IMR-90 (cell line): ENCODE results near the gene DCAF11. TPM values are rescaled to one million over a fixed set of nuclear protein-coding genes. Genes with fewer than 3 reads are reported as not detected.

ENCODE experiments used
- ATAC-seq: fragments of 200-7000 bp; cut with Tn5 transposase; 2 replicates; pipeline ENCODE4 v1.9.1; 2020; ENCODE audit warnings: low read depth, mild to moderate bottlenecking, moderate library complexity
- Bru-seq: library from RNA; stranded (reverse); fragments of 400-500 nt; gene quantifications from one replicate; lab custom pipeline; 2021; lab: Mats Ljungman, UMichigan
- BruChase-seq, 2 experiments: library from RNA; stranded (reverse); fragments of 400-500 nt; gene quantifications; one replicate each; lab custom pipeline; 2021; lab: Mats Ljungman, UMichigan
- BruUV-seq: library from RNA; stranded (reverse); fragments of 400-500 nt; replicated peaks from 2 replicates; lab custom pipeline; 2021; lab: Mats Ljungman, UMichigan
- CTCF ChIA-PET: fragments of 300-600 bp; formaldehyde crosslinking; extraction: SDS; loops from one replicate; lab custom pipeline; 2021; ENCODE audit warnings: antibody characterized with exemption; lab: Yijun Ruan, JAX
- POLR2A ChIA-PET: fragments of 300-600 bp; sonication (Branson Sonifier 250); formaldehyde crosslinking; loops from one replicate; lab custom pipeline; 2022; ENCODE audit warnings: antibody characterized with exemption; ENCODE audit not compliant: unreplicated experiment; lab: Charles Lee
- DNase-seq: peaks from one replicate; pipeline ENCODE4 v3.0.0; 2013
- H2AFZ ChIP-seq: replicated peaks from 2 replicates; pipeline ENCODE3; 2013; ENCODE audit warnings: low read length, mild to moderate bottlenecking; ENCODE audit not compliant: poor library complexity
- H2AK5ac ChIP-seq: 2 replicates; pipeline ENCODE4 v1.6.1; 2013; ENCODE audit warnings: low read depth, low read length, inconsistent platforms
- H2AK9ac ChIP-seq: replicated peaks from 2 replicates; pipeline ENCODE3; 2013; ENCODE audit warnings: mild to moderate bottlenecking, low read depth, low read length, moderate library complexity; ENCODE audit not compliant: poor library complexity
- H2BK120ac ChIP-seq: 2 replicates; pipeline ENCODE4 v1.6.1; 2013; ENCODE audit warnings: low read depth, low read length, inconsistent platforms
- H2BK15ac ChIP-seq: 3 replicates; pipeline ENCODE4 v1.6.1; 2013; ENCODE audit warnings: low read depth, low read length, inconsistent platforms
- H2BK20ac ChIP-seq: 2 replicates; pipeline ENCODE4 v1.6.1; 2013; ENCODE audit warnings: low read depth, mild to moderate bottlenecking, inconsistent platforms, low read length, moderate library complexity
- H2BK5ac ChIP-seq: 2 replicates; pipeline ENCODE4 v1.6.1; 2013; ENCODE audit warnings: mild to moderate bottlenecking, low read depth, low read length, inconsistent platforms; ENCODE audit not compliant: poor library complexity, severe bottlenecking
- H3K14ac ChIP-seq: replicated peaks from 2 replicates; pipeline ENCODE4 v1.6.1; 2013; ENCODE audit warnings: low read depth, low read length, inconsistent platforms
- H3K18ac ChIP-seq: 2 replicates; pipeline ENCODE4 v1.6.1; 2013; ENCODE audit warnings: low read depth, low read length, control low read depth
- H3K23ac ChIP-seq: 2 replicates; pipeline ENCODE4 v1.6.1; 2013; ENCODE audit warnings: low read depth, low read length, inconsistent platforms
- H3K27ac ChIP-seq: 2 replicates; pipeline ENCODE4 v1.5.1; 2013; ENCODE audit warnings: mild to moderate bottlenecking, control low read depth, low read length; ENCODE audit not compliant: insufficient read depth
- H3K27me3 ChIP-seq: 2 replicates; pipeline ENCODE4 v1.6.1; 2013; ENCODE audit warnings: low read length; ENCODE audit not compliant: control insufficient read depth, insufficient read depth
- H3K36me3 ChIP-seq: 2 replicates; pipeline ENCODE4 v1.6.1; 2013; ENCODE audit warnings: low read length, mixed read lengths; ENCODE audit not compliant: control insufficient read depth, insufficient read depth
- H3K4ac ChIP-seq: 2 replicates; pipeline ENCODE4 v1.6.1; 2013; ENCODE audit warnings: low read depth, low read length, inconsistent platforms
- H3K4me1 ChIP-seq: 2 replicates; pipeline ENCODE4 v1.6.1; 2013; ENCODE audit warnings: low read length, mixed read lengths; ENCODE audit not compliant: control insufficient read depth, insufficient read depth
- H3K4me2 ChIP-seq: 2 replicates; pipeline ENCODE4 v1.6.1; 2013; ENCODE audit warnings: low read depth, mild to moderate bottlenecking, control low read depth, low read length, moderate library complexity
- H3K4me3 ChIP-seq: 2 replicates; pipeline ENCODE4 v1.5.1; 2013; ENCODE audit warnings: low read depth, mild to moderate bottlenecking, control low read depth, low read length, moderate library complexity; ENCODE audit not compliant: insufficient read depth
- H3K56ac ChIP-seq: 2 replicates; pipeline ENCODE4 v1.6.1; 2013; ENCODE audit warnings: low read length, inconsistent platforms; ENCODE audit not compliant: insufficient read depth; ENCODE audit errors: extremely low read depth
- H3K79me1 ChIP-seq, 2 experiments: 2 replicates each; pipeline ENCODE4 v1.6.1; 2013; ENCODE audit warnings: low read length in 2 of 2, inconsistent platforms in 1 of 2, low read depth in 1 of 2
- H3K9ac ChIP-seq: 2 replicates; pipeline ENCODE4 v1.6.1; 2013; ENCODE audit warnings: low read depth, low read length, control low read depth
- H3K9me1 ChIP-seq: 2 replicates; pipeline ENCODE4 v1.6.1; 2013; ENCODE audit warnings: low read length, inconsistent platforms; ENCODE audit not compliant: insufficient read depth
- H3K9me3 ChIP-seq: 2 replicates; pipeline ENCODE4 v1.6.1; 2013; ENCODE audit warnings: low read length; ENCODE audit not compliant: control insufficient read depth, insufficient read depth
- H4K20me1 ChIP-seq: 2 replicates; pipeline ENCODE4 v1.6.1; 2013; ENCODE audit warnings: low read length, inconsistent platforms; ENCODE audit not compliant: insufficient read depth
- H4K5ac ChIP-seq: 2 replicates; pipeline ENCODE4 v1.6.1; 2013; ENCODE audit warnings: mild to moderate bottlenecking, low read depth, low read length, control low read depth
- H4K8ac ChIP-seq, 2 experiments: 2 replicates each; pipeline ENCODE4 v1.6.1; 2013; ENCODE audit warnings: low read depth in 2 of 2, low read length in 2 of 2, control low read depth in 1 of 2, inconsistent platforms in 1 of 2
- H4K91ac ChIP-seq: 2 replicates; pipeline ENCODE4 v1.6.1; 2013; ENCODE audit warnings: low read depth, low read length, inconsistent platforms; ENCODE audit not compliant: insufficient read depth
- BHLHE40 ChIP-seq: fragments of 150-350 bp; IDR thresholded peaks from 2 replicates; pipeline ENCODE4 v1.6.1; 2016; ENCODE audit warnings: mild to moderate bottlenecking, low read depth, low read length
- CEBPB ChIP-seq: IDR thresholded peaks from 2 replicates; pipeline ENCODE4 v1.6.1; 2012; ENCODE audit warnings: low read depth, low read length, improper control_type of control experiment
- CHD1 ChIP-seq: IDR thresholded peaks from 2 replicates; pipeline ENCODE4 v1.6.1; 2012; ENCODE audit warnings: low read depth, low read length, improper control_type of control experiment
- FOS ChIP-seq: fragments of 150-350 bp; IDR thresholded peaks from 2 replicates; pipeline ENCODE4 v1.6.1; 2016; ENCODE audit warnings: low read depth, low read length
- MXI1 ChIP-seq: IDR thresholded peaks from 2 replicates; pipeline ENCODE4 v1.6.1; 2012; ENCODE audit warnings: low read depth, mild to moderate bottlenecking, low read length, moderate library complexity, borderline replicate concordance
- NFE2L2 ChIP-seq: fragments of 150-350 bp; IDR thresholded peaks from 2 replicates; pipeline ENCODE4 v1.6.1; 2016; ENCODE audit warnings: low read depth, mild to moderate bottlenecking, low read length
- POLR2A ChIP-seq: IDR thresholded peaks from 2 replicates; pipeline ENCODE4 v1.6.1; 2012; ENCODE audit warnings: mild to moderate bottlenecking, low read depth, low read length
- RFX5 ChIP-seq: IDR thresholded peaks from 2 replicates; pipeline ENCODE4 v1.8.0; 2012; ENCODE audit warnings: low read depth, mild to moderate bottlenecking, low read length, moderate library complexity
- WGBS, 2 experiments: methylation state at CpG; one replicate each; pipeline versions ENCODE4 v1.1.5 to v1.1.7; 2013; ENCODE audit warnings: missing lambda C conversion rate in 2 of 2; ENCODE audit not compliant: insufficient read length in 1 of 2; ENCODE audit errors: extremely low coverage in 2 of 2; 5-methylcytosine and 5-hydroxymethylcytosine counted together
- dilution Hi-C: fragments of 300-500 bp; cut with HindIII; formaldehyde crosslinking; loops from one replicate; pipeline ENCODE4 v1.14.3; 2018; ENCODE audit warnings: low sequenced_read_pairs; ENCODE audit not compliant: unreplicated experiment
- in situ Hi-C: fragments of 300-500 bp; cut with MboI; formaldehyde crosslinking; loops from 3 replicates; pipeline ENCODE4 v1.14.3; 2019; ENCODE audit warnings: low sequenced_read_pairs, inconsistent platforms, mixed read lengths
- intact Hi-C: fragments of 100-400 bp; cut with micrococcal nuclease; formaldehyde crosslinking; loops from 2 replicates; pipeline ENCODE4 v1.10.0; 2022
- long read RNA-seq: library from polyadenylated mRNA; unstranded; transcript quantifications from one replicate; pipeline ENCODE4 v2.0.0, GENCODE V29; 2021; ENCODE audit not compliant: unreplicated experiment
- polyA plus RNA-seq, 3 experiments: library from polyadenylated mRNA; depleted of rRNA; stranded (reverse); fragments of >200 nt; gene quantifications; 2 replicates each; pipeline ENCODE4 v1.2.3, GENCODE V29; 2012; ENCODE audit warnings: low replicate concordance in 1 of 3
- total RNA-seq: library from RNA; depleted of rRNA; stranded (reverse); fragments of >200 nt; gene quantifications from 2 replicates; pipeline ENCODE4 v1.2.3, GENCODE V29; 2012; rRNA removed
- TF ChIP-seq, protein P1 (sequence below): conservative IDR thresholded peaks from 2 replicates; pipeline ENCODE4 v1.5.1; 2012; ENCODE audit warnings: mild to moderate bottlenecking, low read depth, low read length, improper control_type of control experiment
- TF ChIP-seq, protein P2 (sequence below): fragments of 150-350 bp; IDR thresholded peaks from 2 replicates; pipeline ENCODE4 v1.6.1; 2017; ENCODE audit warnings: mild to moderate bottlenecking, antibody characterized with exemption, low read length, low read depth

Gene DCAF11
- total RNA-seq, result 46.7 and 52.0 TPM in 2 replicates
- 19.0 and 21.0 TPM in 2 replicates for polyA plus RNA-seq (2012; rRNA removed)
- polyA plus RNA-seq (2012; cell fraction: cytosol; rRNA removed), result 24.4 and 34.6 TPM in 2 replicates
- 24.9 and 32.5 TPM in 2 replicates for polyA plus RNA-seq (2012; cell fraction: nucleus; rRNA removed; ENCODE audit: low replicate concordance)
- percentile 63 among the genes with signal in this experiment for Bru-seq, nascent RNA
- BruChase-seq, experiment 1, labeled RNA remaining after a 6-hour chase, result percentile 74 among the genes with signal in this experiment
- percentile 64 among the genes with signal in this experiment for BruChase-seq, experiment 2, labeled RNA remaining after a 2-hour chase
- long read RNA-seq, full-length matches to known transcripts, result 7 of 19 reads
- long read RNA-seq, partial matches to known transcripts, result 7 of 19 reads
- long read RNA-seq, other reads (novel, unspliced or antisense), result 5 of 19 reads

DNA sequence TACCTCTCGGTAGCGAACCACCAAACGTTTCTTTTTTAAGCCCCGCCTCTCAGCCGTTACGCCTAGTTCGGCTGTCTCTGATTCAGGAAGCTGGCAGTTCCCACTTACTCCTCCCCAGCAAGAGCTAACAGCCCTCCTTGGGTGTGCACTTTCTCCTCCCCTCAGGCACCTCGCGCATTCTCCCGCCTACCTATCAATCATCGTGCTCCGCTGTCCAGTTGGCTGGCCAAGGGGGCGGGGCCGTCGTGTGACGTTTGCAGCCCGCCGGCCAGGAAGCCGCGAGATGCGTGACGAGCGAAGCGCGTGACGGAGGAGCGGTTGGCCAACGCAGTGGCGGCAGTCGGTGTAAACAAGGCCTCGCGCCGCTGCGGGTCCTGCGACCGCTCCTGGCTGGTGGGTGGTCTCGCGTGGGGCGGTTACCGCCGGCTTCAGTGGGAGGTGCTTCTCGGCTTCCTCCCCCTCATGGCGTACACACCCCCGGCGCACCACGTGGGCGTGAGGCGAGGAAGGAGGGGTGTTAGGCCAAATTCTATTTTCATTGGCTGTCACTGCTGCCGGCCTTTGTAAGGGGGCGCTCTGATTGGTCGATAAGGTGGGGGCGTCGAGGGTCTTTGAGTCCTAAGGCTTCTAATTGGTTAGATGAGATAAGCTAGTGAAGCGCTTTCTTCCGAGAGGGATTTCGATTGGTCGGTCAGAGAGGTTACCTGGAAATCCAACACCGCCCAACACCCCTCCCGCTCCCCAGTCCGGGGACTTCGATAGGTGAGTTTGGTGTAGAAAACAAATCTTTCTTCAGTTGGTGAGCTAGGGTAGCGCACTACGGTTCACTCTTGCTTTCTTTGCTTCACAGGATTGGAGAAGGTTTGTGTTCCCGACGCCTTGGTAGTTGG, at the start of gene DCAF11, which contains the start of gene NRL:
Gene DCAF11, plus strand, starts transcription at position 246 of the 890 bp plus-strand sequence. CDS start 818 bp downstream, outside the sequence.
Gene NRL, minus strand, starts transcription at position 418 of the 890 bp plus-strand sequence. CDS start 32,101 bp downstream, outside the sequence.
- H3K9me1 ChIP-seq, result peaks cover 8% of the 10 kb centered on the region; the same call in 1 of the 2 replicates
- intact Hi-C loops, result loop anchor here (1.0 to 2.0 kb wide), 2 partner anchors 26 to 47 kb away; partner anchors contain the start of genes EMC9 and IRF9
- TF ChIP-seq CHD1, result no peak
- TF ChIP-seq, protein P1, sequence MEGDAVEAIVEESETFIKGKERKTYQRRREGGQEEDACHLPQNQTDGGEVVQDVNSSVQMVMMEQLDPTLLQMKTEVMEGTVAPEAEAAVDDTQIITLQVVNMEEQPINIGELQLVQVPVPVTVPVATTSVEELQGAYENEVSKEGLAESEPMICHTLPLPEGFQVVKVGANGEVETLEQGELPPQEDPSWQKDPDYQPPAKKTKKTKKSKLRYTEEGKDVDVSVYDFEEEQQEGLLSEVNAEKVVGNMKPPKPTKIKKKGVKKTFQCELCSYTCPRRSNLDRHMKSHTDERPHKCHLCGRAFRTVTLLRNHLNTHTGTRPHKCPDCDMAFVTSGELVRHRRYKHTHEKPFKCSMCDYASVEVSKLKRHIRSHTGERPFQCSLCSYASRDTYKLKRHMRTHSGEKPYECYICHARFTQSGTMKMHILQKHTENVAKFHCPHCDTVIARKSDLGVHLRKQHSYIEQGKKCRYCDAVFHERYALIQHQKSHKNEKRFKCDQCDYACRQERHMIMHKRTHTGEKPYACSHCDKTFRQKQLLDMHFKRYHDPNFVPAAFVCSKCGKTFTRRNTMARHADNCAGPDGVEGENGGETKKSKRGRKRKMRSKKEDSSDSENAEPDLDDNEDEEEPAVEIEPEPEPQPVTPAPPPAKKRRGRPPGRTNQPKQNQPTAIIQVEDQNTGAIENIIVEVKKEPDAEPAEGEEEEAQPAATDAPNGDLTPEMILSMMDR, result no peak
- peak; percentile 81 for TF ChIP-seq CEBPB
- peak; percentile 30; the same call in 1 of the 2 replicates for TF ChIP-seq POLR2A
- peak; percentile 92 for TF ChIP-seq MXI1
- TF ChIP-seq, protein P2, sequence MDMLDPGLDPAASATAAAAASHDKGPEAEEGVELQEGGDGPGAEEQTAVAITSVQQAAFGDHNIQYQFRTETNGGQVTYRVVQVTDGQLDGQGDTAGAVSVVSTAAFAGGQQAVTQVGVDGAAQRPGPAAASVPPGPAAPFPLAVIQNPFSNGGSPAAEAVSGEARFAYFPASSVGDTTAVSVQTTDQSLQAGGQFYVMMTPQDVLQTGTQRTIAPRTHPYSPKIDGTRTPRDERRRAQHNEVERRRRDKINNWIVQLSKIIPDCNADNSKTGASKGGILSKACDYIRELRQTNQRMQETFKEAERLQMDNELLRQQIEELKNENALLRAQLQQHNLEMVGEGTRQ, result peak; percentile 96
- peak; percentile 73 for TF ChIP-seq BHLHE40
- TF ChIP-seq RFX5, result peak; percentile 4; the same call in 1 of the 2 replicates
- TF ChIP-seq NFE2L2, result no peak
- TF ChIP-seq FOS, result peak; percentile 84; the same call in 1 of the 2 replicates

More for the DNA sequence above, at the start of gene DCAF11, which contains the start of gene NRL:
- Histone ChIP-seq H3K9ac (peak within 1 kb of the TSS; percentile 76), H4K5ac (peak within 1 kb of the TSS; percentile 81), H3K9me3 (no peaks in the 10 kb centered on the region), H3K56ac (peak within 1 kb of the TSS; percentile 94), H2AK5ac (peak within 1 kb of the TSS; percentile 72), H3K79me1 (peaks cover 10 to 16% of the 10 kb centered on the region in 2 experiments; a peak in 2 of 4 replicates), H2BK5ac (peak within 1 kb of the TSS; percentile 97), H3K23ac (peak within 1 kb of the TSS; percentile 95), H4K8ac (peak within 1 kb of the TSS; percentile 94 to 99), H3K27ac (peak within 1 kb of the TSS; percentile 91), H3K18ac (peak within 1 kb of the TSS; percentile 70), H3K36me3 (peaks cover 15% of the 10 kb centered on the region), H2AK9ac (peak within 1 kb of the TSS; percentile 99), H3K4me3 (peak within 1 kb of the TSS; percentile 74), H3K4me1 (peaks cover 3% of the 10 kb centered on the region; the same call in 1 of the 2 replicates), H3K4ac (peak within 1 kb of the TSS; percentile 97), H2AFZ (peak within 1 kb of the TSS; percentile 99), H2BK15ac (peak within 1 kb of the TSS; percentile 33; the same call in 1 of the 3 replicates), H4K20me1 (no peaks in the 10 kb centered on the region), H4K91ac (peak within 1 kb of the TSS; percentile 98), H3K27me3 (no peaks in the 10 kb centered on the region), H3K4me2 (peak within 1 kb of the TSS; percentile 89), H2BK120ac (peak within 1 kb of the TSS; percentile 90), H3K14ac (peak within 1 kb of the TSS; percentile 78), H2BK20ac (peak within 1 kb of the TSS; percentile 50)
- dilution Hi-C loops, result no loop called here
- 0% methylated on average over 25 of the region's 65 CpGs; no CpG with 5 or more reads in 1 of the 2 experiments for WGBS, 2 experiments
- peak; percentile 90 for ATAC-seq
- in situ Hi-C loops, result no loop called here
- POLR2A ChIA-PET, result interaction anchor here (1.0 to 1.8 kb wide), 2 partner anchors 21 to 32 kb away, joined by 6 to 7 read pairs; partner anchors contain the start of genes PSME1 and PSME2
- CTCF ChIA-PET, result interaction anchor here (0.5 to 1.8 kb wide), 5 partner anchors 9 to 1213 kb away, joined by 3 to 7 read pairs (median 3); partner anchors contain the start of gene IRF9
- DNase-seq, result peak; percentile 100
- no TSS peak for BruUV-seq
